GM18519 (cell line): ENCODE data around the gene ZNF276.
"Not testable (repeated sequence)": the region's sequence is repeated elsewhere in the genome, so short reads cannot be mapped to it uniquely, and the experiment has no call there.

Source experiments
- ATAC-seq: cut with Tn5 transposase; IDR thresholded peaks from one replicate; pipeline ENCODE4 v1.9.1; 2021; ENCODE audit warnings: mild to moderate bottlenecking, moderate library complexity; ENCODE audit not compliant: unreplicated experiment, low FRiP score

The ZNF276 gene

DNA sequence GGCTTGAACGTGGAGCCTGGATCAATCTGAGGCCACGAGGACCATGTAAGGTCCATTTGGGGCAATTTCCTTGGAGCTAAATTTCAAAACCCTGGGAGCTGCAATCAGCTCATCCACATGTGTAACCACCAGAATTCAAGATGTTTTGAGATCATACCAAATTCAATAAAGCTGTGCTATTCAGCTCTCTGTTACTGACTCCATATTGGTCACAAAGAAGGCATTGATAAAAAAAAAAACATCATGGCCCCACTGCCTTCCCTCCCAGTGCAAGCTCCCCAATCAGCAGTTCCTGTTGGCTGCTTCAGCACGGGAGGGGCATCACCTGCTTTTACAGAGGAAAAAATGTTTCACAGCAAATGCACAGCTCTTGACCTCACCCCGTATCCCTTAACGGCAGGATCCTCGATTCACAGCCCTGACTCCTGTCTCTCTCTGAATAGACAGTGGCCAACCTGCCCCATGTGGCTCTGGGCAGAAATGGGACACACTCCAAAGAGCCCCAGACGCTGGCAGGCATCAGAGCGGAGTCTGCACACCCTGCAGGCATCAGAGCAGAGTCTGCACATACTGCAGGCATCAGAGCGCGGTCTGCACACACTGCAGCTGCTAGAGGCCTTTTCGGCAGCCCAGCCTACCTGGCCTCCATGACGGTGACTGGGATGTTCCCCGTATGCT, 58.0 kb downstream of the ZNF276 start:
- ATAC-seq: no peak

- ATAC-seq: no peak
Measured at GRCh38 chr16:89779909-89780305, 58.6 kb downstream of the ZNF276 start.

- no peak for ATAC-seq
Measured at GRCh38 chr16:89782489-89782888, 61.2 kb downstream of the ZNF276 start.

DNA sequence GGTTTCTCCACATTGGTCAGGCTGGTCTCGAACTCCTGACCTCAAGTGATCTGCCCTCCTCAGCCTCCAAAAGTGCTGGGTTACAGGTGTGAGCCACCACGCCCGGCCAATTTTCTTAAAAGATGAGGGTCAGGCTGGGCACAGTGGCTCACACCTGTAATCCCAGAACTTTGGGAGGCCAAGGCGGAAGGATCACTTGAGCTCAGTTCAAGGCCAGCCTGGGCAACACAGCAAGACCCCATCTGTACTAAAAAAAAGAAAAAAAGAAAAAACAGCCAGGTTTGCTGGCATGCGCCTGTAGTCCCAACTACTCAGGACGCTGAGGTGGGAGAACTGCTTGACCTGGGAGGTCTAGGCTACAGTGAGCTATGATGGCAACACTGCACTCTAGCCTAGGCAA, 62.6 kb downstream of the ZNF276 start:
- ATAC-seq: not testable (repeated sequence)

DNA sequence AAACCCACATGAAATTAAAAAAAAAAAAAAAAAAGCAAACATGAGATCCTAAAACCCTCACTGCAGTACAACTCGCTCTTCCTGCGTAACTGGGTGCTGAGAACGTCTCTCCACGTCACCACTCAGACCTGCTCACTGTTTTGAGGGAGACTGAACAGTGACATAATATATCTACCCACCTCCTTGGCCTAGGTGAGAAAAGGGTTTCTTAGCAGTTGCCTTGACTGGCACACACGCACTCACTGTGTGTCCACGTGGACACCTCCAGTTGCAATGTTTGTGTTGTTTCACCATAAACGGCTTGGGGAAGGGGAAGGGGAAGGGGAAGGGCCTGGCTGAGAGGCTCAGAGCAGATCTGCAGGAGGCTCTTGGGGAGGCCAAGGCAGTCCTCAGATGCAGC, 63.1 kb downstream of the ZNF276 start:
- no peak for ATAC-seq

DNA sequence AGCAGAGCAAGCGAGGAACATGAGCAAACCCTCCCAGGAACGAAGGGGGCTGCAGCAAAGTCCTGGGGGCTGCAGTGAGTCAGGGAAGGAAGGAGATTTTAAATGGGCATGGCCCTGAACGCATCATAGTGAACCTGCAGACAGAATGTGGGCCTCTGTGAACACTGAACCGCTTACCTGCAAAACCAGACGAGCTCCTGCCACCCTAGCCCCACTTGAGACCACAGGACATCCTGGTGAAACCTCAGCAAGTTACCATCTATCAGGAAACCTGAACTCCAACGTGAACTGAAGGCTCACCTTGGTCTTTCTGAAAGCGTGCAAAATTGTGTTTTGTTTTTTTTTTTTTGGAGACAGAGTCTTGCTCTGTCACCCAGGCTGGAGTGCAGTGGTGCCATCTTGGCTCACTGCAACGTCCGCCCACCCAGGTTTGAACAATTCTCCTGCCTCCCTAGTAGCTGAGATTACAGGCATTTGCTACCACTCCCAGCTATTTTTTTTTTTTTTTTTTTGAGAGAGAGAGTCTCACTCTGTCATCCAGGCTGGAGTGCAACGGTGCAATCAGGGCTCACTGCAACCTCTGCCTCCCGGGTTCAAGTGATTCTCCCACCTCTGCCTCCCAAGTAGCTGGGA, 64.3 kb downstream of the ZNF276 start:
- no peak for ATAC-seq

- no peak for ATAC-seq
Measured at GRCh38 chr16:89786474-89787364, 65.4 kb downstream of the ZNF276 start.

GRCh38 chr16:89787365-89787805, 66.0 kb downstream of the ZNF276 start:
- ATAC-seq: no peak
